ENCODE measurements around the gene SUB1.

GRCh38 chr5:32538031-32538547 is 47.3 kb upstream of the SUB1 start:
- TF ChIP-seq ZFP3 (CRISPR knock-in tag; IDR thresholded peaks at IDR 0.05) (no peak), ZNF565 (CRISPR knock-in tag; conservative IDR thresholded peaks at IDR 0.05; ENCODE audit: low read depth) (no peak), TOX (CRISPR knock-in tag; IDR thresholded peaks at IDR 0.05; ENCODE audit: borderline replicate concordance) (no peak), BACH2 (CRISPR knock-in tag; IDR thresholded peaks at IDR 0.05; ENCODE audit: borderline replicate concordance) (no peak), ZNF8 (CRISPR knock-in tag; IDR thresholded peaks at IDR 0.05) (no peak), CSDC2 (CRISPR knock-in tag; IDR thresholded peaks at IDR 0.05) (no peak), TCF4 (CRISPR knock-in tag; IDR thresholded peaks at IDR 0.05; ENCODE audit: borderline replicate concordance) (no peak), CREB5 (CRISPR knock-in tag; IDR thresholded peaks at IDR 0.05; ENCODE audit: low read depth) (no peak), ZNF70 (CRISPR knock-in tag; IDR thresholded peaks at IDR 0.05) (no peak), PATZ1 (CRISPR knock-in tag; IDR thresholded peaks at IDR 0.05; ENCODE audit: borderline replicate concordance) (no peak), POU6F1 (CRISPR knock-in tag; IDR thresholded peaks at IDR 0.05; ENCODE audit: borderline replicate concordance, low read depth) (no peak), ZFP30 (CRISPR knock-in tag; IDR thresholded peaks at IDR 0.05) (no peak)
- TF ChIP-seq, protein P1, sequence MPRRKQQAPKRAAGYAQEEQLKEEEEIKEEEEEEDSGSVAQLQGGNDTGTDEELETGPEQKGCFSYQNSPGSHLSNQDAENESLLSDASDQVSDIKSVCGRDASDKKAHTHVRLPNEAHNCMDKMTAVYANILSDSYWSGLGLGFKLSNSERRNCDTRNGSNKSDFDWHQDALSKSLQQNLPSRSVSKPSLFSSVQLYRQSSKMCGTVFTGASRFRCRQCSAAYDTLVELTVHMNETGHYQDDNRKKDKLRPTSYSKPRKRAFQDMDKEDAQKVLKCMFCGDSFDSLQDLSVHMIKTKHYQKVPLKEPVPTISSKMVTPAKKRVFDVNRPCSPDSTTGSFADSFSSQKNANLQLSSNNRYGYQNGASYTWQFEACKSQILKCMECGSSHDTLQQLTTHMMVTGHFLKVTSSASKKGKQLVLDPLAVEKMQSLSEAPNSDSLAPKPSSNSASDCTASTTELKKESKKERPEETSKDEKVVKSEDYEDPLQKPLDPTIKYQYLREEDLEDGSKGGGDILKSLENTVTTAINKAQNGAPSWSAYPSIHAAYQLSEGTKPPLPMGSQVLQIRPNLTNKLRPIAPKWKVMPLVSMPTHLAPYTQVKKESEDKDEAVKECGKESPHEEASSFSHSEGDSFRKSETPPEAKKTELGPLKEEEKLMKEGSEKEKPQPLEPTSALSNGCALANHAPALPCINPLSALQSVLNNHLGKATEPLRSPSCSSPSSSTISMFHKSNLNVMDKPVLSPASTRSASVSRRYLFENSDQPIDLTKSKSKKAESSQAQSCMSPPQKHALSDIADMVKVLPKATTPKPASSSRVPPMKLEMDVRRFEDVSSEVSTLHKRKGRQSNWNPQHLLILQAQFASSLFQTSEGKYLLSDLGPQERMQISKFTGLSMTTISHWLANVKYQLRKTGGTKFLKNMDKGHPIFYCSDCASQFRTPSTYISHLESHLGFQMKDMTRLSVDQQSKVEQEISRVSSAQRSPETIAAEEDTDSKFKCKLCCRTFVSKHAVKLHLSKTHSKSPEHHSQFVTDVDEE (CRISPR knock-in tag; IDR thresholded peaks at IDR 0.05): no peak
